ENCODE measurements around the gene CCDC138.

Gene CCDC138

DNA sequence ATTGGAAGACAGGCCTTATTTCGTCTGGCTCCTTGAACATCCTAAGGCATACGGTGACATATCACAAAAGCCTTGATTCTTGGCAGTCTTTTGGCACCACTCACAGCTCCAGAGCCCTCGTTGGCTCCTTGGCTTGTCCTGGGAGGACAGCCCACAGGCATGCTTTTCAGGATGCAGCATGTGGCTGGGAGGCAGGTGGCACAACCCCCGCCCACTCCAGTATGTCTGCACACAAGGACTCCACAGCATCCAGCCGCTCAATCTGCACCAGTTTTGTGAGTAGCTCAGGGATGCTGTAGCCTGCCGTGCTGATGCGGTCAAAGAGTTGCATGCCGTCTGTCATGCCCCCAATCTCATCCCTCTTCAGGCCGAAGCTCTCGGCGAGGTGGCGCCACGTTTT, 110.2 kb downstream of the CCDC138 start:
- no peak for DNase-seq

DNA sequence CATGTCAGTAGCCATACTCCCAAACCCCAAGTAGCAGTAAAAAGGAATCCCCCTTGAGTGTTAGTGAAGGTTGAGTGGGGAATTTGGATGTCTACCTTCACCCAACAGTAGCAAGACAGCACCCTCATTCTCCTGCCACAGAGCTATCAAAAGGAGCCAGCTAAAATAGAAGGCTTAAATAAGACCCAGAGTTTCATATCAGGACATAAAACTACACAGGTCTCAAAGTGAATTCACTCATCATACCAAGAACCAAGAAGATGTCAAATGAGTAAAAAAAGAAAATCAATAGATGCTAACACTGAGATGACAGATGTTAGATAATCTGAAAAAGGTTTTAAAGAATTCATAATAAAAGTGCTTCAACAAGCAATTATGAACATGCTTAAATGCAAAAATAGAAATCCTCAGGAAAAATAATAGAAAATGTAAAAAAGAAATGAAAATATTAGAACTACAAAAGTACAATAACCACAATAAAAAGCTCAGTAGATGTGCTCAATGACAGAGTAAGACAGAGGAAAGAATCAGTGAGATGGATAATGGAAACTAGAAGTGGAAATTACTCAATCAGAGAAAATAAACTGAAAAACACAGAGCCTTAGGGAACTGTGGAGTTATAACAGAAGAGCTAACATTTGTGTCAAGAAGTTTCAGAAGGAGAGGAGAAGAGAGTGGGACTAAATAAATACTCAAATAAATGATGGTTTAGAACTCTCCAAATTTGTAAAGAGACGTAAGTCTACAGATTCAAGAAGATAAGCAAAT, 111.9 kb downstream of the CCDC138 start:
- DNase-seq, result no peak

GRCh38 chr2:108904680-108905079, 118.1 kb downstream of the CCDC138 start:
- DNase-seq, result no peak

DNA sequence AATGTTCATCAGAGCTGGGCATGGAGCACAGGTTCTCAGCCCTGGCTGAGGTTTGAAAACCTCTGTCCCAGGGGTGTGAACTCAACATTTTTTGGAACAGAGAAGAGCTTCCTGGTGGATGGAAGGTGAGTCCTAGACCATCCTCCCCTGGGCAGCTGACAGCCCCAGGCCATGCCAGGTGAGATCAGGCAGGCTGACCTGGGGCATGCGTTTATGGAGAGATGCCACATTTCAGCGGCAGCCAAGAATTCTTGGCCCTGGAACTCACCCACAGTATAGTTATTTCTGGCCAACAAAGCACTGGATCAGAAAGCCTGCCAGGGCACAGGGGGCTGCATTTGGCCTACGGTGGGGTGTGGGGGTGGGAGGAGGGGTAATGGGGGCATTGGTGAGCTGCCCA, 118.6 kb downstream of the CCDC138 start:
- DNase-seq, result no peak

DNA sequence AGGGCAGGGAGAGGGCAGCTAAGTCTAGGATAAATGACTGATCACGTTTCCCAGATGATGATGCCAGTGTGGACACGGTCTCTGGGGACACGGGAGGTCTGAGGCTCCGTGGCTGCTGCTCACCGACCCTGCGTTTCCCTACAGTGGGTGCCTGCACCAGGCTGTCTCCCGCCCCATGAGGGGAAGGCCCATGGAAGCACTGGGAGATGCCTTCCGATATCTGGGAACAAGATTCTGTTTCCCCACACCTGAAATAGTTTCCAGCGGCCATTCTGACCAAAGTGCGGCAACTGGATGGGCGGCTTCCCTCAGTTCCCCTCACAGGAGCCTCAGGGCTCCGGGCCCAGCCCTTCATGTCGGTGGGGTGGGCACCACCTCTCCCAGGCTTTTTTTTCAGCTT, 119.3 kb downstream of the CCDC138 start:
- peak in 1 of 2 experiments; percentile 4 for DNase-seq

DNA sequence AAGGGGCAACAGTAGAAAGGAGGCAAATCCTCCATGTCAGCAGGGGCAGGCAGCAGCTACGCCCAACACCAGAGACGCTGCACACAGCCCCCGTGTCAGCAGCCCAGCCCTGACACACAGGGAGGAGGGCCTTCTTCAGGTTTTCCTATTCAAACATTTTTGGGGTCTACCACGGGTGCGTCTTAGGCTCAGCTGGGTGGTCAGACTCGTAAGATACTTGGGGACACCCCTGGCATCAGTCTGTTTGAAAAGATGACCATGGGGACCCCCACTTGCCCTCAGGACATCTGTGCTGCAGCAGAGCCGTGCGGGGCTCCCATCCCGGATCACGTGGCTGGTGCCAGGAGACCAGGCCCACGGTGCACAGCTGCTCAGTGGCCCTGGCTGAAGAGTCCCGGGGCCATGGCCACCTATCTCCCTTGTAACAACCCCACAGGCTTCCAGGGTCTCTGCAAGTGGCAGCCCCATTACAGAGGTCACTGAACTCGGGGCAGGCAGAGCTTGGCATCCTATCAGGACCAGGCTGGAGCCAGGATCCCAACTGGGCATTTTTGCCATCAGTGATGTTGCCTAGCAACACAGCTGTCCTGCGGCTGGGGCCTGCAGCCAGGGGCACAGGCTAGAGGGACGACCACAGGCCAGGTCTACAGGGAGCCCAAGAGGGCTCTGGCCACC, 120.0 kb downstream of the CCDC138 start:
- DNase-seq, result peak in 1 of 2 experiments; percentile 7

GRCh38 chr2:108907822-108908712, 121.5 kb downstream of the CCDC138 start:
- DNase-seq, result peak; percentile 10 to 15

DNA sequence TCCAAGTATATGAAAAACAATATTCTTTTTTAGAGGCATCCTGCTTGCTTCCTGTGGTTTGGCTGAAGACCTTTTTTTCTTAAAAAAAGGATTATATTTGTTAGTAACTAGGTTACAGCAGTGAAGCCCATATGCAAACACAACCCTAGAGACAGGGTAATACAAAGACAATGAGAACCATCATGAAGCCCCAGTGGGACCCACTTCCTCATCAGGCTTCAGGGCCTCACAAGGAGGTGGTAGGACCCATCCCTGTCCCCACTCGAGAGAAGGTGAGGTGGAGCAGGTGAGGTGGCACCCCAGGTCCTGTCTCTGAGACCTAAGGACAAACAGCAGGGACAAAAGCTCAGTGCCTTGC, 122.1 kb downstream of the CCDC138 start:
- DNase-seq, result peak in 1 of 2 experiments; percentile 6

GRCh38 chr2:108909275-108909823, 122.8 kb downstream of the CCDC138 start:
- peak; percentile 6 to 12 for DNase-seq

DNA sequence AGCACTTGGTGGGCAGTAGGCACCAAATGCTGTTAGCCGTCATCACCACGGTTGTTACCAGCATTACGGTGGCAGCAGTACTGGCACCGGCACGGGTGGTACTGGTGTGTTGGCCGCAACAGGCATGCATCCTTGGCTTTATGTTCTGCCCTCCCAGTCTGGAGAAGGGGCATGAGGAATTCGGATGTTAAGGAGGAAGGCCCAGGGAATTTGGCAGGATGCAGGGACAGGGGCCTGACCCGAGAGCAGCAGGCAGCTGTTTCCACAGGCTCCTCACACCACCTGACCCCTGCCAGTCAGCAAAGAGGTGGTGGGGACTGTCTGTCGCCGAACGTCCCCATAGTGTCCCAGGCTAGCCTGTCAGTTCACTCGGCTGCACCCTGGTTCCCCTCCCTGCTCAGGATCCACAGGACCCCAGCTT, 123.5 kb downstream of the CCDC138 start:
- DNase-seq, result peak; percentile 5 to 7

DNA sequence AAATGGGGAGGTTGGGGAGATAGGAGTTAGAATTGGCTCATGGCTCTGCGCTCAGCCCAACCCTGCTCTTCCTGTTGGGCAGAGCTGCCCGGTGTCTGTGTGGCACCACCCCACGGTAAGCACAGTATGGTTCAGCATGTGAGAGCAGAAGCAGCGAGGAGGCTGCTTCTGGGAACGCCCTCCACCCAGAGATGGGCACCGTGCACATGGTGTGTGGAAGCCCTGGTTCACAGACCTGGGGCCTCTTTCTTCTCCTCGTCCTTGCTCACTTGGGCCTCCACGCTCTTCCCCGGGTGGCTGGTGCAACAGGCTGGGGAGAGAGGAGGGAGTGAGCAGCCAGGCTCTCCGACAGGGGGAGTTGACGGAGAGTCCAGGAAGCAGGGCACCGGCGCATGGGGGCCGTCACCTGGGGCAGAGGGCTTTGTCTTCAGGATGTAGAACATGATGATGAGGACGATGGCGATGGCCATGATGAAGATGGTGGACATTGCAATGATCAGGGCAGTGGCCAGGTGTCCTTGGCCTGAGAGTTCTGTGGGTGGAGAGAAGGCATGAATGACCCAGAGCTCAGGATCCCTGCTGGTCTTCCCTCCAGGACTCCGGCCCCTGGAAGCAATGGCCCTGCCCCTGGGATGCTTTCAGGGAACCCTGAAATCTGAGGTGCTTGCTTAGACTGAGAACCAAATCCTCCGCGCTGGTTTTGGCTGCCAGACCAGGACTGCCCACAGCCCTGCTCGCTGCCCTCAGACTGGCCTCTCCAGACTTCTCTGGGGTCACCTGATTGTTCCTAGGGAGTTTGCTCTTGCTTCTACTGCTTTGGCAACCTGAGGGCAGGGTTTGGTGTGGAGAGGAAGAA, 124.2 kb downstream of the CCDC138 start:
- DNase-seq, result peak in 1 of 2 experiments; percentile 2

- DNase-seq, result peak in 1 of 2 experiments; percentile 4
Observed at GRCh38 chr2:108911401-108911800, 124.8 kb downstream of the CCDC138 start.

- peak; percentile 1 to 5 for DNase-seq
Observed at GRCh38 chr2:108911807-108912628, 125.4 kb downstream of the CCDC138 start.

DNA sequence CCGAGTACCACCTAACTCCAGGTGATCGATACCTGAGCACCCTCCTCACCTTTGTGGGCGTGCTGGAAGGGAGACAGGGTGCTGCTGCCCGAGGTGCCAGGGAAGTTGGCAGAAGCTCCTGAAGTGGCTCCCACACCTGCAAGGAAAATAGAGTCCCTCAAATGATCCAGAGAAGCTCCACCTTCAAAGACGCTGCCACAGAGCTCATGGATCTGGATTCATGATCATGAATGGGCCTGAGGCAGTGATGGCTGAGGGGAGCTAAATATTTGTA, 126.0 kb downstream of the CCDC138 start:
- DNase-seq, result no peak

DNA sequence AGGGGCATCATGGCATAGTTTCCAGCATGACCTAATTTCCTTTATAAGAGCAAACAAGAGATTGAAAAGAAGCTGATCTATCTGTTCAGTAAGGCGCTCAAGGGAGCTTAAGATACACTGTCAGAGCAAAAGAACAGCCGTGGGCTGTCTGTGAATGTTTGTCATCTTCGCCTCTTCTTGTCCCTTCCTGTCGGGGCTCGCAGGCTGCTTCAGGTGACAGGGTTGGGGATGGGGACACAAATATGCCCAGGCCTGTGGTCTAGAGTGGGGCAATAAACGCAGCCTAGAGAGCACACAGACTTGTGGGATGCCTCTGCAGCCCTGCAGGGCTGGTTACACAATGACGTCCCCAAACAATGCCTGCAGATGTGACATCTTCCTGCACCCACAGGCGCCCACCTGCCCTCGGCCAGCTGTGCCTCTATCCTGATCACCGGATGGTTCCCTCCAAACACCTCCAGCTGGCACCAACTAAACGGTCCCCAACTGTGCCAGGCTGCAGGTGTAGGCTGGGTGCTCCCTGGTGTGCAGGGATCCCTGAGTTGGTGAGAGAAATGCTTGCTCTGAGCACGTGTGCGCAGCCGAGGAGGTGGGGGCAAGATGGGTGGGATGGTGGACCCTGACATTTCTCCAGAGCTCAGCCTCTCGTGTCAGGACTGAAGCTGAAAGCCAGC, 129.7 kb downstream of the CCDC138 start:
- no peak for DNase-seq

DNA sequence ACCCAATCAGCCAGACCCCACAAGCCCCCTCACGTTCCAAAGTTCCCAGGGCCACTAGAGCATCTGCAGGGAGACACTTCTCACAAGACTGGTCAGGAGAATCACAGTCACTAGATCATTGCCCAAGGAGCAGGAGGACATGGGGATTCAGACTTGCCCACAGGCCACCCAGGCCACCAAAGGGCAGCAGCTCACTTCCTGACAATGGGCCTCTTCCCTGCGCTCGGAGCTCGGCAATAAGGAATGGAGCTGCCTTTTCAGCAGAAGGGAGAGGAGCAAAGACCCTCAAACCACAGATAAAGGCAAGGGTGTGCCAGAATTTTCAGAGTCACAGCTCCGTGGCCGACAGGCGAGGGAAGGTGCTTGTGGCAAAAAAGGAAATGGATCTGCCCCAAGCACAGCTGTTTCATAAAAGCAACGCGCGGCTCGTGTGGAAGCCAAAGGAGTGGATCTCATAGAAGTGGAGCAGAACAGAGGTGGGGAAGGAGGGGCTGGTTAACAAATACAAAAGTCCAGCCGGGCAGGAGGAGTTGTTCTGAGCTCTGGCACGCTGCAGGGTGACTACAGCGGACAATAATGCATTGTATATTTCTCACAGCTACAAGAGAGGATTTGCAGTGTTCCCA, 130.3 kb downstream of the CCDC138 start:
- no peak for DNase-seq

DNA sequence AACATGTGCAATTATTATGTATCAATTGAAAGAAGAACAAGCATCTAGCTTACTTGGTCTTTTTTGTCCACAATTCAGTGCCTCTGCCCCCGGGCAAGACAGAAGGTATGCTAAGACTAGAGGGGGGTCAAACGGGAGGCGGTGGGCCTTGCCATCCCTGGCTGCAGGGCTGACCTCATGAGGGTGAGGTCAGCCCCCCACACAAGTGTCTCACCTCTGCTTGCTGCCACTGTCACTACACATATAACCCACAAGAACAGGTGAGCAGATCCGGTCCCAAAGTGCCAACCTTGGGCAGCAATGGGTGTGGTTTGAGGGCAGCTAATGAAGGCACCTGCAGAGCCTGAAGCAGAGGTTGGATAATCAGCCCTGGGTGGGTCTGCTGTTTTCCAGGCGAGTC, 131.0 kb downstream of the CCDC138 start:
- DNase-seq, result no peak

DNA sequence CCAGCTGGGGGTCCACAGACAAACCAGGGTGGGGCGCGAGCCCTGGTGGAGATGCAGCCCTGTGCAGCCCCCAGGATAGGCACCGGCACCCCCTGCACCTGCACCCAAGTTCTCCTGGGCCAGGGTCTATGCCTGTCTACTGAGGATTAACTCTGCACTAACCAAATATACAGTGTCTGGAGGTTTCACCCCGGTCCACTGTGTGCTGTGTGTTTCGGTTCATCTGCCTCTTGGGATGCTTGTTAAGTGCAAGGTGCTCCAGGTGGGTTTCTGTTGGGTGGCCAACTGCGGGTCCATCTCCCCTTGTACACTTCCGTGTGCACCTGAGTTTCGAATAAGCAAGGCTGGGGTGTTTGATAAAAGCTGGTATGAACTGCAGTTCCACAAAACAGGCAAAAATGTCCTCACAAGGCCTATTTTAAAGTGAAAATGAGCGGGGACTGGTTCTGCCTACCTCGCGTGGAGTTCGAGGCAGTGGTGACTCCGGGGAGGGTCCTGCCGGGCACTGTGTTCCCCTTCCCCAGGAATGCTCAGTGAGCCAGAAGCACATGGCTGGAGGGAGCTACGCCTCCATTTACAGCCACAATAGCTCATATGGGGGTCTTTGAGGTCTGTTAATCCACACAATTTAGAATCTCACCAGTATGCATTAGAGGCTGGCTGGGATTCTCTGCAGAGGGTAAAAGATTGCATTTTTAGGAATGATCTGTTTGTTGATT, 131.7 kb downstream of the CCDC138 start:
- no peak for DNase-seq

GRCh38 chr2:108918941-108919341, 132.4 kb downstream of the CCDC138 start:
- DNase-seq, result no peak

All from activated T-cell treated with anti-CD3 and anti-CD28 coated beads, Interleukin-2, amount 50 U/mL, for 48 hours (primary cell).